Calu3 (cell line): ENCODE results near the gene CTSF. TPM values are rescaled to one million over a fixed set of nuclear protein-coding genes. Genes with fewer than 3 reads are reported as not detected.

Source experiments
- BruUV-seq: library from RNA; stranded (reverse); fragments of 400-500 nt; replicated peaks from 2 replicates; lab custom pipeline; 2021; lab: Mats Ljungman, UMichigan
- CTCF ChIA-PET: fragments of 300-600 bp; sonication (Branson Sonifier 250); formaldehyde crosslinking; loops from one replicate; lab custom pipeline; 2022; ENCODE audit warnings: antibody characterized with exemption; lab: Charles Lee
- DNase-seq: peaks from one replicate; pipeline ENCODE4 v3.0.0; 2022
- H3K27ac Mint-ChIP-seq: one replicate; pipeline ENCODE4 v1.8.0; 2022; ENCODE audit warnings: mixed read lengths; ENCODE audit not compliant: unreplicated experiment
- H3K27me3 Mint-ChIP-seq: one replicate; pipeline ENCODE4 v1.8.0; 2022; ENCODE audit warnings: mixed read lengths; ENCODE audit not compliant: unreplicated experiment
- H3K36me3 Mint-ChIP-seq: one replicate; pipeline ENCODE4 v1.8.0; 2022; ENCODE audit warnings: mild to moderate bottlenecking, moderate library complexity, mixed read lengths; ENCODE audit not compliant: insufficient read depth, unreplicated experiment
- H3K4me1 Mint-ChIP-seq: one replicate; pipeline ENCODE4 v1.8.0; 2022; ENCODE audit warnings: mild to moderate bottlenecking, low read depth, mixed read lengths; ENCODE audit not compliant: unreplicated experiment
- H3K4me3 Mint-ChIP-seq: one replicate; pipeline ENCODE4 v1.8.0; 2022; ENCODE audit warnings: mild to moderate bottlenecking, low read depth, moderate library complexity, mixed read lengths; ENCODE audit not compliant: unreplicated experiment
- H3K9me3 Mint-ChIP-seq: one replicate; pipeline ENCODE4 v1.8.0; 2022; ENCODE audit warnings: low read depth, mixed read lengths; ENCODE audit not compliant: unreplicated experiment
- CTCF ChIP-seq: fragments of 200-600 bp; IDR thresholded peaks from one replicate; pipeline ENCODE4 v1.8.0; 2022; ENCODE audit warnings: antibody characterized with exemption; ENCODE audit not compliant: unreplicated experiment
- intact Hi-C: fragments of 100-400 bp; cut with micrococcal nuclease; formaldehyde crosslinking; loops from one replicate; pipeline ENCODE4 v1.10.0; 2022; ENCODE audit not compliant: unreplicated experiment
- total RNA-seq: library from RNA; stranded (reverse); gene quantifications from 2 replicates; pipeline ENCODE4 v1.2.3, GENCODE V29; 2022

Gene CTSF
- total RNA-seq, 1 experiment from 2014 or later = 1.7 TPM

- TF ChIP-seq CTCF = no peak
- H3K4me1 Mint-ChIP-seq = no peaks in the 10 kb centered on the region
- H3K27ac Mint-ChIP-seq = no peak overlapping the region
- DNase-seq = no peak
- H3K27me3 Mint-ChIP-seq = no peaks in the 10 kb centered on the region
- peaks cover 8% of the 10 kb centered on the region for H3K36me3 Mint-ChIP-seq
- no peak overlapping the region for H3K4me3 Mint-ChIP-seq
- H3K9me3 Mint-ChIP-seq = no peaks in the 10 kb centered on the region
- CTCF ChIA-PET = interaction anchor here (0.6 kb wide), 2 partner anchors 199 to 1841 kb away, joined by 3 to 4 read pairs; no protein-coding TSS in a partner anchor
- intact Hi-C loops = no loop called here
- no TSS peak for BruUV-seq
Observed at GRCh38 chr11:66529655-66530054, 38.8 kb downstream of the CTSF start.

- CTCF ChIA-PET = interaction anchor here (0.6 kb wide), 2 partner anchors 200 to 1842 kb away, joined by 3 to 4 read pairs; no protein-coding TSS in a partner anchor
- no peak overlapping the region for H3K27ac Mint-ChIP-seq
- no peak for TF ChIP-seq CTCF
- no peak overlapping the region for H3K4me3 Mint-ChIP-seq
- no peaks in the 10 kb centered on the region for H3K27me3 Mint-ChIP-seq
- H3K9me3 Mint-ChIP-seq = no peaks in the 10 kb centered on the region
- no TSS peak for BruUV-seq
- DNase-seq = no peak
- no peaks in the 10 kb centered on the region for H3K4me1 Mint-ChIP-seq
- H3K36me3 Mint-ChIP-seq = peaks cover 11% of the 10 kb centered on the region
- intact Hi-C loops = no loop called here
Observed at GRCh38 chr11:66529069-66529468, 39.3 kb downstream of the CTSF start.

GRCh38 chr11:66524304-66525040, 43.9 kb downstream of the CTSF start:
- H3K27ac Mint-ChIP-seq = no peak overlapping the region
- peaks cover 29% of the 10 kb centered on the region for H3K36me3 Mint-ChIP-seq

GRCh38 chr11:66523611-66524010, 44.8 kb downstream of the CTSF start:
- TF ChIP-seq CTCF = no peak

More at GRCh38 chr11:66524304-66525040, 43.9 kb downstream of the CTSF start:
- no TSS peak for BruUV-seq
- no peak for TF ChIP-seq CTCF
- Mint-ChIP-seq H3K9me3 (no peaks in the 10 kb centered on the region), H3K27me3 (no peaks in the 10 kb centered on the region), H3K4me3 (no peak overlapping the region), H3K4me1 (no peaks in the 10 kb centered on the region)
- no peak for DNase-seq
- intact Hi-C loops = no loop called here
- CTCF ChIA-PET = no interaction called here

More at GRCh38 chr11:66523611-66524010, 44.8 kb downstream of the CTSF start:
- H3K4me3 Mint-ChIP-seq = no peak overlapping the region
- H3K9me3 Mint-ChIP-seq = no peaks in the 10 kb centered on the region
- BruUV-seq = no TSS peak
- CTCF ChIA-PET = no interaction called here
- H3K36me3 Mint-ChIP-seq = peaks cover 29% of the 10 kb centered on the region
- DNase-seq = no peak
- intact Hi-C loops = no loop called here
- no peaks in the 10 kb centered on the region for H3K27me3 Mint-ChIP-seq
- no peaks in the 10 kb centered on the region for H3K4me1 Mint-ChIP-seq
- no peak overlapping the region for H3K27ac Mint-ChIP-seq

Other genes starting within 250 kb of the CTSF start
- gene RIN1, start 232.2 kb downstream of the CTSF start, total RNA-seq = 17.6 and 23.7 TPM in 2 replicates
- gene BRMS1, start 223.5 kb downstream of the CTSF start, total RNA-seq = 48.1 and 51.0 TPM in 2 replicates
- 11.8 and 12.2 TPM in 2 replicates for gene B4GAT1, start 221.0 kb downstream of the CTSF start, total RNA-seq
- gene SLC29A2, start 196.8 kb downstream of the CTSF start, total RNA-seq = 37.7 and 40.4 TPM in 2 replicates
- not detected in 2 replicates for gene NPAS4, start 147.6 kb downstream of the CTSF start, total RNA-seq
- 76.1 and 79.6 TPM in 2 replicates for gene MRPL11, start 129.8 kb downstream of the CTSF start, total RNA-seq
- 7.6 and 8.1 TPM in 2 replicates for gene PELI3, start 101.7 kb downstream of the CTSF start, total RNA-seq
- 57.4 and 58.0 TPM in 2 replicates for gene DPP3, start 88.2 kb downstream of the CTSF start, total RNA-seq
- 32.2 and 38.2 TPM in 2 replicates for gene BBS1, start 58.0 kb downstream of the CTSF start, total RNA-seq
- gene ZDHHC24, start 22.6 kb downstream of the CTSF start, total RNA-seq = 15.1 and 17.3 TPM in 2 replicates
- not detected in 2 replicates for gene ACTN3, start 21.7 kb downstream of the CTSF start, total RNA-seq
- 0.91 and 1.0 TPM in 2 replicates for gene CCDC87, start 24.5 kb upstream of the CTSF start, total RNA-seq
- 33.2 and 34.2 TPM in 2 replicates for gene CCS, start 24.6 kb upstream of the CTSF start, total RNA-seq
- 102 and 107 TPM in 2 replicates for gene RBM14, start 48.0 kb upstream of the CTSF start, total RNA-seq
- 137 and 144 TPM in 2 replicates for gene RBM4, start 70.1 kb upstream of the CTSF start, total RNA-seq
- gene RBM4B, start 109.3 kb upstream of the CTSF start, total RNA-seq = 20.3 and 23.0 TPM in 2 replicates
- gene SPTBN2, start 160.6 kb upstream of the CTSF start, total RNA-seq = 41.3 and 46.3 TPM in 2 replicates